Activated naive CD4-positive, alpha-beta T cell treated with anti-CD3 and anti-CD28 coated beads for 36 hours (primary cell): ENCODE data around the gene DUSP1. TPM values are rescaled to one million over a fixed set of nuclear protein-coding genes. Genes with fewer than 3 reads are reported as not detected.
A peak's percentile ranks its signal among the peaks of the same experiment; 100 is the strongest.

Experiments
- CTCF ChIA-PET: fragments of 350-600 bp; sonication (Branson Sonifier 250); formaldehyde crosslinking; loops from one replicate; lab custom pipeline; 2021; ENCODE audit warnings: antibody characterized with exemption; lab: Charles Lee
- DNase-seq: peaks from one replicate; pipeline ENCODE4 v3.0.0-alpha.2; 2020
- H3K27ac Mint-ChIP-seq: one replicate; pipeline ENCODE4 v1.8.0; 2021; ENCODE audit warnings: mild to moderate bottlenecking, mixed read lengths
- H3K27me3 Mint-ChIP-seq: one replicate; pipeline ENCODE4 v1.8.0; 2021; ENCODE audit warnings: low read depth, mixed read lengths
- H3K36me3 Mint-ChIP-seq: one replicate; pipeline ENCODE4 v1.8.0; 2021; ENCODE audit warnings: low read depth, mixed read lengths
- H3K4me1 Mint-ChIP-seq: one replicate; pipeline ENCODE4 v1.8.0; 2021; ENCODE audit warnings: low read depth, mixed read lengths
- H3K4me3 Mint-ChIP-seq: one replicate; pipeline ENCODE4 v1.8.0; 2021; ENCODE audit warnings: mild to moderate bottlenecking, moderate library complexity, mixed read lengths
- H3K9me3 Mint-ChIP-seq: one replicate; pipeline ENCODE4 v1.8.0; 2021; ENCODE audit warnings: mixed read lengths
- intact Hi-C: fragments of 100-400 bp; cut with micrococcal nuclease; formaldehyde crosslinking; loops from one replicate; pipeline ENCODE4 v1.15.1; 2023
- total RNA-seq, 2 experiments: library from RNA; stranded (reverse); gene quantifications; one replicate each; pipeline ENCODE4 v1.2.3, GENCODE V29; 2021

DUSP1 gene
- total RNA-seq, 2 experiments from 2014 or later: 7.0 to 7.3 TPM

- Mint-ChIP-seq H3K27me3 (no peaks in the 10 kb centered on the region), H3K4me1 (peaks cover 61% of the 10 kb centered on the region), H3K36me3 (peaks cover 14% of the 10 kb centered on the region), H3K27ac (peak overlapping the region; percentile 93), H3K4me3 (peak overlapping the region; percentile 90), H3K9me3 (no peaks in the 10 kb centered on the region)
- intact Hi-C loops: loop anchor here (1.0 to 10.0 kb wide), 8 partner anchors 35 to 1112 kb away; partner anchors contain the start of genes BOD1, CPEB4 and STC2
- CTCF ChIA-PET: interaction anchor here (0.7 to 2.6 kb wide), 18 partner anchors 8 to 320 kb away, joined by 3 to 14 read pairs (median 4); no protein-coding TSS in a partner anchor
- DNase-seq: peak; percentile 79
Measured at GRCh38 chr5:172772112-172772906, 1.3 kb upstream of the DUSP1 start.

- CTCF ChIA-PET: interaction anchor here (0.6 to 2.6 kb wide), 20 partner anchors 7 to 206 kb away, joined by 3 to 14 read pairs (median 4); no protein-coding TSS in a partner anchor
- Mint-ChIP-seq H3K4me1 (peaks cover 60% of the 10 kb centered on the region), H3K27me3 (no peaks in the 10 kb centered on the region)
Measured at GRCh38 chr5:172771439-172772111, 580 bp upstream of the DUSP1 start.

DNA sequence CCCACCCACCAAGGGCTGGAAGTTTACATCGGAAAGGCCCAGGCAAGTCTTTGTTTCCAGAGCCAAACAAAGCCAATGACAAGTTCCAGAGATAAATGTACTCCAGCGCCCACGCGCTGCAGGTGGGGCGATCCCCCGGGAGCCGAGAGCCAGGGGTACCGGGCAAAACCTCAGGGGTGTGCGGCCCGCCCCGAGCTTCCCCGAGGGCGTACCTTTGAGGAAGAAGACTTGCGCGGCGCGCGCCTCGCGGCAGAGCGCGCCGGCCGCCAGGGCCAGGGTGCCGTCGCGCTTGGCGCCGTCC, 671 bp downstream of the DUSP1 start:
- Mint-ChIP-seq H3K27ac (peak overlapping the region; percentile 56), H3K27me3 (no peaks in the 10 kb centered on the region), H3K36me3 (peaks cover 14% of the 10 kb centered on the region), H3K4me3 (peak overlapping the region; percentile 77), H3K4me1 (peaks cover 66% of the 10 kb centered on the region), H3K9me3 (no peaks in the 10 kb centered on the region)
- intact Hi-C loops: loop anchor here (1.0 to 10.0 kb wide), 6 partner anchors 141 to 1114 kb away; partner anchors contain the start of genes BOD1, CPEB4 and STC2
- no peak for DNase-seq
- CTCF ChIA-PET: interaction anchor here (0.6 to 2.6 kb wide), 8 partner anchors 10 to 163 kb away, joined by 3 to 14 read pairs (median 4); no protein-coding TSS in a partner anchor

More at GRCh38 chr5:172771439-172772111, 580 bp upstream of the DUSP1 start:
- Mint-ChIP-seq H3K27ac (peak overlapping the region; percentile 93), H3K4me3 (peak overlapping the region; percentile 90), H3K36me3 (peaks cover 14% of the 10 kb centered on the region), H3K9me3 (no peaks in the 10 kb centered on the region)
- intact Hi-C loops: loop anchor here (1.0 to 10.0 kb wide), 10 partner anchors 36 to 1113 kb away; partner anchors contain the start of genes BOD1, CPEB4, RPL26L1 and STC2
- peak; percentile 45 for DNase-seq

DNA sequence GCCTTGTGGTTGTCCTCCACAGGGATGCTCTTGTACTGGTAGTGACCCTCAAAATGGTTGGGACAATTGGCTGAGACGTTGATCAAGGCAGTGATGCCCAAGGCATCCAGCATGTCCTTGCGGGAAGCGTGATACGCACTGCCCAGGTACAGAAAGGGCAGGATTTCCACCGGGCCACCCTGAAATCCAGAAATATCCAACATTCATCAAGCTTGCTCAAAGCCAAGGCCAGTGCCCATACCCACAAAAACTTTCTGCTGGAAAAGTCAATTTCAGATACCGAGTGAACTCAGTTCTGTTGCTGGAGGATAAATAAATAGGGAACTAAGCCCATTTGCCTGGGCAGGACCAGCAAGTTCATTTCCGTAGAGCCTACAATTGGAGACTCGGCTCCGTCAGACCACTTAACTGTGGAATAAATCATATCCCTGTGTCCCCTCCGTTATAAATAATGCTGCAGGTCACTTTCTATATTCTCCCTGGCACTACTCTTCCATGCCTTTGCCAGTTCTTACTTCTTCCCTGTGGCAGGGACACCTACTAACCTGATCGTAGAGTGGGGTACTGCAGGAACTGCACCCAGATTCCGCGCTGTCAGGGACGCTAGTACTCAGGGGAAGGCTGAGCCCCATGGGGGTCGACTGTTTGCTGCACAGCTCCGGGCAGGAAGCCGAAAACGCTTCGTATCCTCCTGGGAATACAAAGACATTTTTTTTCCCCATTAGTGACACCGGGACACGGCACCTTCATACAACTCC, 1.2 kb downstream of the DUSP1 start:
- intact Hi-C loops: loop anchor here (1.0 to 10.0 kb wide), 8 partner anchors 142 to 1115 kb away; partner anchors contain the start of genes BOD1, CPEB4, NKX2-5 and STC2
- Mint-ChIP-seq H3K9me3 (no peaks in the 10 kb centered on the region), H3K27me3 (no peaks in the 10 kb centered on the region), H3K4me1 (peaks cover 68% of the 10 kb centered on the region), H3K36me3 (peaks cover 14% of the 10 kb centered on the region), H3K4me3 (peak overlapping the region; percentile 77), H3K27ac (peak overlapping the region; percentile 56)
- no peak for DNase-seq
- CTCF ChIA-PET: interaction anchor here (0.6 to 2.6 kb wide), 8 partner anchors 15 to 164 kb away, joined by 3 to 14 read pairs (median 4); no protein-coding TSS in a partner anchor

- no peak for DNase-seq
- CTCF ChIA-PET: interaction anchor here (1.3 kb wide), 1 partner anchor 164 kb away, joined by 5 read pairs; no protein-coding TSS in a partner anchor
- H3K9me3 Mint-ChIP-seq: no peaks in the 10 kb centered on the region
- peaks cover 14% of the 10 kb centered on the region for H3K36me3 Mint-ChIP-seq
- intact Hi-C loops: loop anchor here (5.0 kb wide), 2 partner anchors 468 to 582 kb away; partner anchors contain the start of genes NKX2-5 and STK10
- peaks cover 66% of the 10 kb centered on the region for H3K4me1 Mint-ChIP-seq
- peak overlapping the region; percentile 77 for H3K4me3 Mint-ChIP-seq
- no peaks in the 10 kb centered on the region for H3K27me3 Mint-ChIP-seq
- H3K27ac Mint-ChIP-seq: no peak overlapping the region
Measured at GRCh38 chr5:172769342-172769615, 1.7 kb downstream of the DUSP1 start.

GRCh38 chr5:172768573-172769341, 2.2 kb downstream of the DUSP1 start:
- no peaks in the 10 kb centered on the region for H3K9me3 Mint-ChIP-seq
- no peak overlapping the region for H3K4me3 Mint-ChIP-seq
- H3K27me3 Mint-ChIP-seq: no peaks in the 10 kb centered on the region
- peaks cover 14% of the 10 kb centered on the region for H3K36me3 Mint-ChIP-seq
- intact Hi-C loops: loop anchor here (5.0 kb wide), 2 partner anchors 469 to 581 kb away; partner anchors contain the start of genes NKX2-5 and STK10
- DNase-seq: no peak
- peaks cover 66% of the 10 kb centered on the region for H3K4me1 Mint-ChIP-seq
- CTCF ChIA-PET: interaction anchor here (1.3 kb wide), 1 partner anchor 164 kb away, joined by 5 read pairs; no protein-coding TSS in a partner anchor
- H3K27ac Mint-ChIP-seq: no peak overlapping the region

DNA sequence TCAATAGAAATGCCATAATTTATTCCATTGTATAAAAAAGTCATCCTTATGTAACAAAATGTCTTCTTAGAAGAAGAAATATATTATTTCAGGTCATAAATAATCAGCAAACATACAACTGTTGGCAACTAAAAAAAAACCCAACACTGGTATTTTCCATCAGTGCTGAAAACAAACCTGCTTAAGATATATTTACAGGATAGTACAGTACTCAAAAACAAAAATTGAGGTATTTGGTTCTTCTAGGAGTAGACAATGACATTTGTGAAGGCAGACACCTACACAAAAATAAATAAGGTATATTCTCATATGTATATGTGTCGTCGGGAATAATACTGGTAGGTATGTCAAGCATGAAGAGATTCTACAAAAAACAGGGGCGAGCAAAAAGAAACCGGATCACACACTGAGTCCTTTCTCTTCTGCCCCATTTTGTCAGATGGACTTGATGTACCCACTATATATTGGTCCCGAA, 2.9 kb downstream of the DUSP1 start:
- Mint-ChIP-seq H3K9me3 (no peaks in the 10 kb centered on the region), H3K4me3 (no peak overlapping the region), H3K4me1 (peaks cover 60% of the 10 kb centered on the region), H3K27ac (no peak overlapping the region), H3K27me3 (no peaks in the 10 kb centered on the region), H3K36me3 (peaks cover 14% of the 10 kb centered on the region)
- intact Hi-C loops: loop anchor here (5.0 kb wide), 2 partner anchors 469 to 581 kb away; partner anchors contain the start of genes NKX2-5 and STK10
- CTCF ChIA-PET: no interaction called here
- DNase-seq: no peak

DNA sequence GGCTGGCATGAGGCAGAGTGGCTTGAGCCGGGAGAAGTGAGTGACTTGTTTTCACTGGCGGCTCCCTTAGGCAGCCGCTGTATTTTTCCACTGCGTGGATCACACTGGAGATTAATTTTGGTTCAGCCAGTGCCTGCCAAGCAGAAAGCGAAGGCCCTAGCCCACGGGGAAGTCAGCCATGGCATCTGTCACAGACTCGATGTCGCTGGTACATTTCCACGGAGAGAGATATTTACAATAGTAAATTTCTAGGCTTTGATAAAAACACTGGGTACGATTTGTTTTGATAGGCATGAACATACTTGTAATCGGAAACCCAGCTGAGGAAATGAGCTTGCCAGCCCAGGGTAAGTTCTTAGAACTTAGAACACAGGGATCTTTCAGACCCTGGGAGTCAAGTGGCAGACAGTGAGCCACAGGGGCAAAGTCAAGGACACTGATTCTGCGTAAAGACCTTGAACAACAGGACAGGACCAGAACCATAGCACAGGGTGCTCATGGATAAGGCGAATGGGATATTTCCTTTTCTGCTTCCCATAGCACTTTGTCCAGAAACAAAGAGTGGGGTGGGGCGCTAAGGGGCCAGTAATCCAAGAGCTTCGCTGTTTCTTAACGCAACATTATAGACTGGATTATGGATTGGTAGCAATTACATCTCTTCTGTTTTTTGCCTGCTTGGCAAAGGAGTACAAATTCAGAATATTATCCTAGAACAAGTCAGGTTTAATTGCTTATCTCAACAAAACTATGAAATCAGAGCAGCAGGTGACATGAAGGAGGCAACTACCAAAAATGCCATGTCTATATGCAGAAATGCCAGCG, 4.5 kb downstream of the DUSP1 start:
- Mint-ChIP-seq H3K9me3 (no peaks in the 10 kb centered on the region), H3K36me3 (peaks cover 14% of the 10 kb centered on the region), H3K4me3 (no peak overlapping the region), H3K27ac (peak overlapping the region; percentile 87), H3K4me1 (peaks cover 45% of the 10 kb centered on the region), H3K27me3 (no peaks in the 10 kb centered on the region)
- intact Hi-C loops: loop anchor here (5.0 kb wide), 2 partner anchors 471 to 579 kb away; partner anchors contain the start of genes NKX2-5 and STK10
- no peak for DNase-seq
- CTCF ChIA-PET: interaction anchor here (1.9 kb wide), 1 partner anchor 52 kb away, joined by 5 read pairs; no protein-coding TSS in a partner anchor

GRCh38 chr5:172765766-172766286, 5.2 kb downstream of the DUSP1 start:
- Mint-ChIP-seq H3K4me3 (peak overlapping the region; percentile 77), H3K9me3 (no peaks in the 10 kb centered on the region), H3K27me3 (no peaks in the 10 kb centered on the region), H3K27ac (peak overlapping the region; percentile 87), H3K36me3 (peaks cover 14% of the 10 kb centered on the region), H3K4me1 (peaks cover 45% of the 10 kb centered on the region)
- DNase-seq: no peak
- CTCF ChIA-PET: interaction anchor here (1.4 to 1.9 kb wide), 3 partner anchors 46 to 167 kb away, joined by 3 to 5 read pairs (median 4); no protein-coding TSS in a partner anchor
- intact Hi-C loops: loop anchor here (1.0 to 5.0 kb wide), 9 partner anchors 7 to 579 kb away; partner anchors contain the start of genes BNIP1, ERGIC1, NKX2-5 and RPL26L1
